LNCAP (cell line): Measurements from ENCODE around the gene GEMIN8.

ENCODE experiments used
- TF ChIP-seq, protein P1 (sequence below): fragments of 450-650 bp; IDR thresholded peaks from 2 replicates; pipeline ENCODE4 v1.5.1; 2017; ENCODE audit warnings: mild to moderate bottlenecking

The GEMIN8 gene

DNA sequence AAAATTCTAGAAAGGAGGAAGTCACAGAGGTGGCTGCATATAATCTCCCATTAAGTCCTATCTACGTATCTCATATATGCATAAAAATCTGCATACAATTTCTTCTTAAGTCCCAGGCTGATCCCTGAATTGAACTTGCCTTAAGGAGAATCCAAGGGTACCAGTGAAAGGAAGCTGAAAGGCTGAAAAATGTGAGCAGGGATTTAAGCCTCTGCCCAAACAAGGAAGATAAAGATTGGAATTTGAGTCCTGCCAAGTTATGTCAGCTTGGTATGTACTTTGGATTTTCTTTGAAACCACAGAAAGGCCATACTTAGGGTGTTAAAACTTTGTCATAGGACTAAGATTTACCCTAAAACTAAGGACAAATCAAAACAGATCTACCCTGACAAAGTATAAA lies 26.5 kb upstream of the GEMIN8 start:
- TF ChIP-seq, protein P1, sequence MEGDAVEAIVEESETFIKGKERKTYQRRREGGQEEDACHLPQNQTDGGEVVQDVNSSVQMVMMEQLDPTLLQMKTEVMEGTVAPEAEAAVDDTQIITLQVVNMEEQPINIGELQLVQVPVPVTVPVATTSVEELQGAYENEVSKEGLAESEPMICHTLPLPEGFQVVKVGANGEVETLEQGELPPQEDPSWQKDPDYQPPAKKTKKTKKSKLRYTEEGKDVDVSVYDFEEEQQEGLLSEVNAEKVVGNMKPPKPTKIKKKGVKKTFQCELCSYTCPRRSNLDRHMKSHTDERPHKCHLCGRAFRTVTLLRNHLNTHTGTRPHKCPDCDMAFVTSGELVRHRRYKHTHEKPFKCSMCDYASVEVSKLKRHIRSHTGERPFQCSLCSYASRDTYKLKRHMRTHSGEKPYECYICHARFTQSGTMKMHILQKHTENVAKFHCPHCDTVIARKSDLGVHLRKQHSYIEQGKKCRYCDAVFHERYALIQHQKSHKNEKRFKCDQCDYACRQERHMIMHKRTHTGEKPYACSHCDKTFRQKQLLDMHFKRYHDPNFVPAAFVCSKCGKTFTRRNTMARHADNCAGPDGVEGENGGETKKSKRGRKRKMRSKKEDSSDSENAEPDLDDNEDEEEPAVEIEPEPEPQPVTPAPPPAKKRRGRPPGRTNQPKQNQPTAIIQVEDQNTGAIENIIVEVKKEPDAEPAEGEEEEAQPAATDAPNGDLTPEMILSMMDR = no peak

DNA sequence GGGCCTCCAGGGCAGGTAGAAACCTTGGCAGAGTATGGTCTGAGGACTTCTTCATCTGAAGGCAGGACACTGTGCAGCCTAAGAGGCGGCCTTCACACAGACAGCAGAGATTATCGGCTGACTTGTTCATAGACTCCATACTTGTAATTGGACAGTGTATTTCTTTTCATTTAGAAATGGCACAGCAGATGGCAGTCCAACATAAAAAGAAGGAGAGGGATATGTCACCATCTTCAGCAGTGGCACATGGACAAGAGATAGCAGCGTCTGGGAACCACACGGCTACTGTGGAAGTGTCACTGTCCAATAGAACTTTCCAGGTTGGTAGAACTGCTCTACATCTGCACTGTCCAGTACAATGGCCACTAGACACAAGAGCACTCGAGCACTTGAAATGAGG lies 21.7 kb upstream of the GEMIN8 start:
- TF ChIP-seq, protein P1 = no peak

DNA sequence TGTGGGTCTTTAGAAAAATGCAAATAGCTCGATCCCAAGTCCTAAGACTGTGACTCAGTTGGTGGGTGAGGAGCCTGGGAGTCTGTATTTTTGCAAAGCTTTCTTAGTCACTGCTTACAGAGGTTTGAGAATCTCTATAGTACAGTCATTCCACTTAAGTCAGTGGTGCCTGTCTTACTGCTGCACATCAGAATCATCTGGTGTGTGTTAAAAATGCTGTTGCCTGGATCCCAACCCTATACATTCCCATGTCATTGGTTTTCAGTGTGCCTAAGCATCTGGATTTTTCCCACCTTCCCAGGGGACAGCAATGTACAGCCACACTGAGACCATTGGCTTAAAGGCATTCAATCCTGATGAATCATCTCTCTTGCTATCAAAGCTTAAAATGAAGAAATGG lies 21.0 kb upstream of the GEMIN8 start:
- TF ChIP-seq, protein P1 = no peak

DNA sequence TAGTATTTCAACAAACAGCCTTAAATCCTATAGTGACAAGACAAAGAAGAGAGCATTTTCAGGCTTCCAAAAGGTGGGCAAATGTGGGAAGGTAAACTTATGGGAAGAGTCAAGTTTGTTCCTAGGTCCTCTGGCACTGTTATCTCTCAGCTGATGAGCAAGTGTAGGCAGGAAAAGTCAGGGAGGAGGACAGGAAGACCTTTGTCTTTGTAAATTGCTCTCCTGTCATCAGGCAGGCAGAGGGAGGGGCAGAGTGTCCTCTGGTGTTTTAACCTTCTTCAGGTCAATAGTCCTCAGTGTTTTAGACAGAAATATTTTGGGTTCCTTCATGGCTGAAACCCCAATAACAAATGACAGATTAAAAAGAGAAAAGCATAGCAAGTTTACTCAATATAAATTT lies 13.5 kb upstream of the GEMIN8 start:
- TF ChIP-seq, protein P1 = no peak

DNA sequence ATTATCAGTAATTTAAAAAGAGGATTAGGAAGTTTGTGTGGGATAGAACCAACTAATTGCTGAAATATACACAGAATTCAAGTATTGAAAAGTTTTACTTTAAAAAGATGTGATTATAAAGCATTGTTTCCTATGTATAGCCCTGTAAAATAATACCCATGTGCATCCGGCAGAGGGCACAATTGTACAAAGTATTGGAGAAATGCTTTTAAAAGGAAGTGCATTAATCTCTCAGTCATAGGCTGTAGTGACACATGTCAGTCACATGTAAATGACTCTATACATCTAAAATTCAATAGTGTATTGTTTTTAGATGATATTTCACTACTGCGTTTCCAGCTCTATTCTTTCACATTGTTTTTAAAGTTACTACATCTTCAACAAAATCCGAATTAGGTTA lies 9.7 kb upstream of the GEMIN8 start:
- TF ChIP-seq, protein P1 = peak; percentile 51

DNA sequence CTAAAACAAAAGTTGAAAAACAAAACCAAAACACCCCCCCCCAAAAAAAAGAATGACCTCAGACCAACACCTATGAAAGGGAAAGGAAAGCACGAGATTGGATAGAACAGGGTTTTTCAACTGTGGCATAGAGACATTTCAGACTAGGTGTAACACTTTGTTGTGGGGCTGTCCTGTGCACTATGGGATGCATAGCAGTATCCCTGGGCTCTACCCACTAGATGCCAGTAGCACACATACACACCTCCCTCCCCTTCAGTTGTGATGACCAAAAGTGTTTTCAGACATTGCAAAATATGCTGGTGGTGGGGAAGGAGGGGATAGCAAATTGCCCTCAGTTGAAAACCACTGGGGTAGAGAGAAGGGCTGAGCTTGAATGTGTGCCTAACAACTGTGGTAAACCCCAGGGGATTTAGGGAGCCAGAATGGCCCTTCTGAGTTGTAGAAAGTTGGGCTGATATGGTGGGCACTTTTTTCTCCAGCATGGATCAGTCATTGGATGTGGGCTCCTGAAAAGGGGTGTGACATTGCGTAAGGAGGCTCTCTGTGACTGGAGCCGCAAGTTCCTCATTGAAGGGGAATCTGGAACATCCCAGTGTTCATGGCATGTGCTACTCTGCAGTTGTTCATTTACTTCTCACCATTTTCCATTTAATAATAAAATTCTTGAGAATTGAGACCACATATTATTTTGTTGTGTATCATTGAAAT lies 8.8 kb upstream of the GEMIN8 start:
- TF ChIP-seq, protein P1 = no peak

DNA sequence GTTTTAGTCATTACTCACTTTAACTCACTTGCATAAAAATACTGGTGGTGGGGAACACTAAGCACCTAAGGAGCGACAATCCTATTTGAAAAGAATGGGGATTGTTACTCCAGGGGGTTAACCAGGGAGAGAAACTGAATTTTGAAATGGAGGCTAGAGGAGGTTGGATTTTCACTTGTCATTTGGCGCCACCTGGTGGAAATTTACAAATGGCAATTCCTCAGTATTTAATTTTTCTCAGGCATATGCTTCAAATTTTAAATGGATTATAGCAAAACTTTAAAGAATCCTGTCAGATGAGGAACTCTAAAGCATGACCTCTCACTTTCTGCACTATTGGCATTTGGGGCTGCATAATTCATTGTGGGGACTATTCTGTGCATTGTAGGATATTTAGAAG lies 2.7 kb upstream of the GEMIN8 start:
- TF ChIP-seq, protein P1 = peak; percentile 48; the same call in 1 of the 2 replicates

DNA sequence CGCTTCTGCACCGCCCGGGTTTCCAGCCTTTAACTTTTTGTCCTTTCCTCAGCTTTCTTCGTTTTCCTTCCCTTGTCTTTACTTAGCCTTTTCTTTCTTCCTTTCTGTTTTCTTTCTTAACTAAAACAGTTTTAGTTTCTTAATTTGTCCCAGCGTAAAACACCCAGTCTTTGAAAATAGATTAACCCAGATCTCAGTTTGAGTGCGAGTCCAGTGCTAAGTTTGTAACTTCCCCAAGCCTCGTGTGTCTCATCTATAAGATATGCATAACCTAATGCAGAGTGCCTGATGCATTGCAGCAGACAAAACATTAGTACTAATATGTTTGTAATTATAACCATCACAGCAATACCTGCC lies 460 bp upstream of the GEMIN8 start:
- TF ChIP-seq, protein P1 = no peak
